GF-D8 (cell line): ENCODE measurements around the gene ZNRF2.
"Not testable (repeated sequence)": the region's sequence is repeated elsewhere in the genome, so short reads cannot be mapped to it uniquely, and the experiment has no call there.

Experiments used
- DNase-seq: peaks from one replicate; lab custom pipeline; 2025; lab: John Stamatoyannopoulos, UW

The ZNRF2 gene

GRCh38 chr7:30290317-30290716 is 5.9 kb downstream of the ZNRF2 start:
- peak; percentile 65 for DNase-seq

GRCh38 chr7:30292416-30293038 is 8.1 kb downstream of the ZNRF2 start:
- DNase-seq = peak; percentile 71

DNA sequence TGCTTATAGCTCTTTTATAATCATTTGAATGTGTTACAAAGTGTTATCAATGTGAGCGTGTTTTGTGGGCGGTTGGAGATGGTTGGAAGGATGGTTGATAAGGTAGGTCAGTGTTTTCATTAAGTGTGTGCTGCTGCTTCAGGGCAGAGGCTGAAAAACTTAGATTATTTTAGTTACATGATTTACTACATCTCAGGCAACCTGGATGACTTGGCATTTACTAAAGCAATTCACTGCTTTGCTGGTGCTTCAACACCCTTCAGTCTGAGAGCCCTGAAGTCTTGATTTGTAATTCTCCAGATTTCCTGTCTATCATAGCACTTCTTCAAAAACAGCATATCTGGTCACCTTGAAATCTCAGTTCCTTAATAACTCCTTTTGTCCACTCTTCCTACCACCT is 11.9 kb downstream of the ZNRF2 start:
- DNase-seq = not testable (repeated sequence)

GRCh38 chr7:30297499-30297898 is 13.1 kb downstream of the ZNRF2 start:
- not testable (repeated sequence) for DNase-seq

- DNase-seq = not testable (repeated sequence)
Observed at GRCh38 chr7:30298409-30298808, 14.0 kb downstream of the ZNRF2 start.

DNA sequence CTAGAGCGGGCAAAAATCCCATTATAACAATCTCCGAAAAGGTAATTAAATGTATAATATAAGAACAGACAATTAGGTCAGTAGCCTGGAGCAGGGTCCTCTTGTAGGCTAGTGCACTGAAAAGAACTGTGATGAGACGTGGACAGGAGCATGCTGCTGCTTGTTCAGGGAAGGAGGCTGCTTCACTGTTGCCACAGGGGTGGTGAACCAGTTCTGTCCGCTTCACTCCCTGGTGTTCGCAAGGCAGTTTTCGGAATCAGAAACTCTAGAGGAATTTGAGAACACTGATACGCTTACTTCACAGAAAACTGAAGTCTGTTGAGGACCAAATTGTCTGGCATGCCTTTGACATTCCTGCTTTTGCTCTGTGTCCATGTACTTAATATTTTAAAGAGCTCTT is 17.4 kb downstream of the ZNRF2 start:
- no peak for DNase-seq

- DNase-seq = no peak
Observed at GRCh38 chr7:30302656-30303311, 18.4 kb downstream of the ZNRF2 start.

DNA sequence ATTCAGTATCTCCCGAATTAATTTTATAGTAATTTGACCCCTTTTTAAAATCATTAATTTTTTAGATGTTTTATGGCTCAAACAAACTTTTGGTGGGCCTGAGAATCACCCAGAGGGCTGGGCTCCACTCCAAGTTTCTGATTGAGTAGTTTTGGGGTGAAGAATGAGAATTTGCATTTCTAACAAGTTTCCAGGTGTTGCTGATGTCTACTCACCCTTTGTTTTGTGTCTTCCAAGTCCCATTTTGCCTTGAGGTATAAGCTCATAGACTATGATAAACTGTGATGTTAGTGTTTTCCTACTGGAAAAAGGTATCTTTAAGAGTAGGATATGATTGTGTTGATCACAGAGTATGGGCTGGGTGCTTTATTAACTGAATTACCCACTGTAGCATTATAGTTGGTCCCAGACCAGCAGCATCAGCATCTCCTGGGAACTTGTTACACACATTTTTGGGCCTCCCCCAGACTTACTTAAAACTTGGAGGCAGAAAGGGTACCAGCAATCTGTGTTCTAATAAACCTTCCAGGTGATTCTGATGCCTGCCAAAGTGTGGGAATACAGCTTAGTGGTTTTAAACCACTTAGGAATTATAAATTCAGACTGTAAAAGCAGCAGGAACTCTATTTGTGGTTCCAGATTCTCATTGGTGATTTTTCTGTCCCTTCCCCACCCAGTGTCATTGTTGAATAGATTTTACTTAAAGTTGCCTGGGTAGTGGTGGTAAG is 19.1 kb downstream of the ZNRF2 start:
- DNase-seq = no peak

GRCh38 chr7:30304177-30304884 is 19.9 kb downstream of the ZNRF2 start:
- DNase-seq = no peak

GRCh38 chr7:30306976-30307375 is 22.6 kb downstream of the ZNRF2 start:
- no peak for DNase-seq

- no peak for DNase-seq
Observed at GRCh38 chr7:30308389-30308788, 24.0 kb downstream of the ZNRF2 start.

GRCh38 chr7:30309302-30309701 is 24.9 kb downstream of the ZNRF2 start:
- DNase-seq = no peak

- DNase-seq = no peak
Observed at GRCh38 chr7:30309842-30310435, 25.5 kb downstream of the ZNRF2 start.

DNA sequence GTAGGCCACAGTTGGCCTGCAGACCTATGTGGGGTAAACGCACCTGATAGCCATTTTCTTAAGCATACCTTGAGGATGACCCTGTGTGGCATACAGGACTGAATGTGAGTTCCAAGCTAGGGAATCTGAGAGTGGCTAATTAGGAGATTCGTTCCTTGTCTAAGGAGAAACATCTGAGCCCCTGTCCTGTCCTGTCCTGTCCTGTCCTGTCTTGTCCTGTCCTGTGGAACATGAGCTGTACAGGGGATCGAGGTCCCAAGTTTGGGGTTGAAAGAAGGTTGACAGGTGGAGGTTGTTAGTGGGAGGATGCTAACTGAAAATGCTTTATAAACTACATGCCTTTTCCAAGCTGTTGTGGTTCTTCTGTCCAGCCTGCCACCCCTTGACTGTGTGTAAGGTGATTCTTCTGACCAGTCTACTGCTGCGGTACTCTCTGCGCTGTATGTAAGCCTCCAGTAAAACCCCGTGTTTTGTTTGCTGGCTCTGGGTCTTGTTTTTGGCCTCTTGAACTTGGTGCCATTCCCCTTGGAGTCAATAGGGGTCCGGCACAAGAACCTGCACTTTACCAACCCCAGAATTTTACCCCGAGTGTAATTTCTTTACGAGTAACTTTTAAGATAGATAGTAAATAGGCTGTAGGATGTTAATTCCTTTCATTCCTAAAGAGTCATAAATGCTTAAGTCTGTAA is 26.4 kb downstream of the ZNRF2 start:
- DNase-seq = no peak

DNA sequence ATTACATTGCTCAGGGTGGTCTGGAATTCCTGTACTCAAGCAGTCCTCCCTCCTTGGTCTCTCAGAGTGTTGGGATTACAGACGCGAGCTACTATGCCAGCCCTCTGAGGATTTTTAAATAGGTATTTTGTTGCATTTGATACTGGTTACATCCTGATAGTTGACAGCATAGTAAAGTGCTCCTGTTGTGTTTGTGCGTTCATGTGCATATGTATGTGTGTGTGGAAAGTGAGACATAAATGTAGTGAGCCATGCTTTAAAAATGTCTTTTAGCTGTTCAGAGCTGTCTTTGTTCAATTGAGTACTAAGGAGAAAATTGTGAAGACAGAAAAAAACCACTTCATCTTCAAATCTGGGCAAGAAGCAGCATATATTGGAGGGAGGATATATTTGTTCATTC is 27.8 kb downstream of the ZNRF2 start:
- DNase-seq = no peak

DNA sequence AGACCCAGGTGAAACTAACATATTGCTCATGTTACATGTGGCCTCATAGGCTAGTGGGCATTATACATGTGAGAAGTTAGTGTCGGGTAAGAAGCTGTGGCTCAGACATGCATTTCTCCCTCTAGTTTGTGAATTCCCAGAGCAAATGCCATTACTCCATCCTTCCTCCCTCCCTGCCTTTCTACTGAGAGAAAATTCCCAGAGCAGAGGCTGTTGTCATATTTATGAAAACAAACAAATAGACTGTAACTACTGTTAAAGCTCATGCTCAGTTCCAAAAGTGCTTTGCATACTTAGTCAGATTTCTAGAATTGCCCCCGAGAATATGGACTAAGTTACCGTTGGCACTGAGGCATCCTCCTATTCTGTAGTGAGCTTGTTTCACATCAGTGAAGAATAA is 29.0 kb downstream of the ZNRF2 start:
- DNase-seq = no peak

- no peak for DNase-seq
Observed at GRCh38 chr7:30313793-30314192, 29.4 kb downstream of the ZNRF2 start.

DNA sequence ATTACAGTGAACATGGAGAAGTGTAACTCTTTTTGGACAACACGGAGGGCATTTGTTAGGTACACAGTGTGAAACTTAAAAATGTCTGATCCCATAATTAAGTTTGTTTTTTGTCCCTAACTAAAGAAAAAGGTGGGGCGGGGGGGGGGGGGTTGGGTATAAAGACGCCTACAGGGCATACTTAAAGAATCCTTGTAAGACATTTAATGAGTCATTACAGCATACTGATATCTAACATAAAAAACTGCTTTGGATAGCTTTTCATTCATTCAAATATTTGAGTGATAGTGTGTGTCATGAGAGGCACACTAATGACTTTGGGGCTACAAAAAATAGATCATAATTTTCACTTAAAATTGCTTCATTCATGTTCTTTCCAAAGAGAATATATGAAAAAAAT is 31.2 kb downstream of the ZNRF2 start:
- DNase-seq = no peak

DNA sequence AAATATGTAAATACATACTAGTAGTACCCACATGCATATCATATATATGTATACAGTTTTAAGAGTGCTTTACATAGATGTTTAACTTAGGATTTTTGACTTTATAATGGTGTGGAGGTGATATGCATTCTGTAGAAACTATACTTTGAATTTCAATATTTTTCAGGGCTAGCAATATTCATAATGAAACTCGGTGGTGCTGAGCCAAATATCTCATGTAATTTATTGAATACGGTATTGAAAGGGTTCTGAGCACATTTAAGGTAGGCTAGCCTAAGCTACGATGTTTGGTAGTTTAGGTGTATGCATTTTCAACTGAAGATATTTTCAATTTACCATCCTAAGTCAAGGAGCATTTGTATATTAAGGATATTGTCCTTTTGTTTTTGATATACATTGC is 36.0 kb downstream of the ZNRF2 start:
- no peak for DNase-seq

DNA sequence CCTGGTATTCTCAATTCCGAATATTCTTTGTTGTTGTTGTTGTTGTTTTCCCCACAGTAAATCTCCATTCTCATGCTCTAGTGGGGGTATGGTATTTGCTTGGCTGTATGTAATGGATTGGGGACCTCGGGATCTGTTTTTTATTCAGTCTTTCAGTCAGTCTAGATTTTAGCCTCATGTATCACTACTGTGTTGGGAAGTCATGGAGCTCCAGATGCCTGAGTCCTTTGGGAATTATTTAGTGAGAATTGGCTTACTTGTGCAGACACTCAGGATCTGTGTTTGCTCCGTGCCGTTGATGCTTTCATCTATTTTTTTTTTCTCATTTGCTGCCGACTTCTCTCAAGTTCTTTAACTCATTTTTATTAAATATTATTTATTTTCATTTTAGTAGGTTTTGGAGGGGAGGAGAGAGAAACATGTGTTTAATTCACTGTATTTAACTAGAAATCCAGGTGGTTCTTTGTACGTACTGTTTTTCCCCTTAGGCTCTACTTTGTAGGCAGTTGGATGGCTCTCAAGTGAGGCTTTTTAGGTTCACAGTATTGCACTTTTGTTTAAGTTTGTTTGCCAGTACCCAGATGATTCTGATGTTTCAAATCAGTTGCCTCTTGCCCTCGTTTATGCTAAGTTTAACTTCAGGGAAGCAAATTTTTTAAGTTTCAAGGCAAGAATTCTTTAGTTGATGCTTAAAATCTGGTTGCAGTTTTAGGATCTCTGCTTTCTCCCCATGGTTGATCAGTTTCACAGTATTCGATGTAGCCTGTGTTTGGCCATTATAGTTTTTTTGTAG is 36.9 kb downstream of the ZNRF2 start:
- DNase-seq = no peak

- DNase-seq = peak; percentile 53
Observed at GRCh38 chr7:30321882-30322192, 37.4 kb downstream of the ZNRF2 start.
